ENCODE measurements around the gene NXF2. TPM values are rescaled to one million over a fixed set of nuclear protein-coding genes. Genes with fewer than 3 reads are reported as not detected.

Gene NXF2
- total and polyA plus RNA-seq, 12 donors = 0.24 to 0.32 TPM; not detected in 10

DNA sequence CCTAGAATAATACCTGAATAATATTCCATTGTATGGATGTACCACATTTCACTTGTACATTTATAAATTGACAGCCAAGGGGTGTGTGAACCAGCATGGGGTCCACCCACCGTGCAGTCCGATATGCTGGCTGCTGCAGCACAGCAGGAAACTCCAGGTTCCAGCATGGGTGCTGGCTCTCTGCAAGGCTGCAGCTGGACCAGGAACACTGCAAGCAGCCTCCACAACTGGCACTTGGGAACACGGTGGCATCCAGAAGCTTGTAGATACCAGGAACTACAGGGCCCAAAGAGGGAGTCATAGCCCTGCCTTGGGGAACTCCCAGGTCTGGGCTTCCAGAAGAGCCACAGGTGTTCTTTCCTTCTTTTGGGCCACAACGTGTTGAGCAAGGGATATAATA, 91.2 kb downstream of the NXF2 start:
- H3K27ac ChIP-seq = peak overlapping the region in 1 of 5 donors; percentile 52
- H3K4me3 ChIP-seq = no peak overlapping the region
- WGBS, 4 donors = 57 to 70% (median 66%) methylated on average over 4 of the region's 4 CpGs
- H3K27me3 ChIP-seq = peaks cover 13% of the 10 kb centered on the region
- H3K9me3 ChIP-seq (replicated peaks in 1 of 3) = no peaks in the 10 kb centered on the region
- peak in 1 of 7 donors; percentile 13 for DNase-seq
- H3K4me1 ChIP-seq (replicated peaks in 1 of 2) = no peaks in the 10 kb centered on the region
- no peaks in the 10 kb centered on the region for H3K36me3 ChIP-seq (replicated peaks in 1 of 2)
- TF ChIP-seq, protein P1, sequence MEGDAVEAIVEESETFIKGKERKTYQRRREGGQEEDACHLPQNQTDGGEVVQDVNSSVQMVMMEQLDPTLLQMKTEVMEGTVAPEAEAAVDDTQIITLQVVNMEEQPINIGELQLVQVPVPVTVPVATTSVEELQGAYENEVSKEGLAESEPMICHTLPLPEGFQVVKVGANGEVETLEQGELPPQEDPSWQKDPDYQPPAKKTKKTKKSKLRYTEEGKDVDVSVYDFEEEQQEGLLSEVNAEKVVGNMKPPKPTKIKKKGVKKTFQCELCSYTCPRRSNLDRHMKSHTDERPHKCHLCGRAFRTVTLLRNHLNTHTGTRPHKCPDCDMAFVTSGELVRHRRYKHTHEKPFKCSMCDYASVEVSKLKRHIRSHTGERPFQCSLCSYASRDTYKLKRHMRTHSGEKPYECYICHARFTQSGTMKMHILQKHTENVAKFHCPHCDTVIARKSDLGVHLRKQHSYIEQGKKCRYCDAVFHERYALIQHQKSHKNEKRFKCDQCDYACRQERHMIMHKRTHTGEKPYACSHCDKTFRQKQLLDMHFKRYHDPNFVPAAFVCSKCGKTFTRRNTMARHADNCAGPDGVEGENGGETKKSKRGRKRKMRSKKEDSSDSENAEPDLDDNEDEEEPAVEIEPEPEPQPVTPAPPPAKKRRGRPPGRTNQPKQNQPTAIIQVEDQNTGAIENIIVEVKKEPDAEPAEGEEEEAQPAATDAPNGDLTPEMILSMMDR (IDR thresholded peaks at IDR 0.05) = no peak
- TF ChIP-seq POLR2A (IDR thresholded peaks at IDR 0.05) = no peak
- intact Hi-C loops (cut with DNase I) = no loop called here

DNA sequence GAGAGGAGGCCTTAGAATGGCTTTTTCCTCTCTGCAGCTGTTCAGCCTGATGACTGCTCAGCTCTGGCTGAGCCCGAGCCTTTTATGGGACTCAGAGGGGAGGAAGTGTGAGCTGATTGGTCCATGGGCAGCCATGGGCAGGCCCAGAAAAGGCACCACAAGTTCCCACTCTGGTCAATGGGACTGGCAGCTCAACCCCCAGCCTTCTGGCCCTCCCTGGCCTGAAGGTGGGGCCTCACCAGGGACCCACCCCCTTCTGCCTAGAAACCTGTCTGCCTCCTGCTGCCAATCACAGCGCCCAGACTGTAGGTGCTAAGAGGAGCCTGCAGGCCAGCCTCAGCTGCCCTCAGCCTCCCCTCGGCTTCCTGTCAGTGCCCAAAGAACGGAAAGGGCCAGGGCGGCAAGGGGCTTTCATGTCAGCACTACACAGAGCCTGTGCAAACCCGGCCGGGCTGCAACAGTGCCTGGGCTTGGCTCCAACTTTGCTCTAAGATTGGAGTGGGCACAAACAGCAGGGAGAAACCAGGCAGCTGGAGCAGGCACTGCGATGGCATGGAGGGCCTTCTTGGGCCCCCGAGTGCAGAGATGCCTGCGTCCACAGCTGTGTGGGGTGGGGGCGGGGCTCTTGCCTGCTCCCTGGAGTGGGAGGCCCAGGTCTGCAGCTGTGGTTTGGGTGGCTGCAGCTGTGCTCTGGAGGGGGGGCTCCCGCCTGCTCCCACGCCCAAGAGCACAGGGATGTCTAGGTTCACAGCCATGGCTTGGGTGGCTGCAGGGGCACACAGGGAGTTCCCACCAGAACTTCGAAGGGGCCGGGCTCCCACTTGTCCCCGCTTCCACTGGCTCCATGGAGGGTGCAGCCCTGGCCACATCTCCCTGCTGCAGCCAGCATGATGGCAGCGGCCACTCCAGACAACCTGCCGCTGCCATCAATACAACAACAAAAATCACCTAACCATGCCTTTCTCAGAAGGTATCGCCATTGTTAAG, 92.6 kb downstream of the NXF2 start:
- peak overlapping the region in 1 of 5 donors; percentile 20 for H3K27ac ChIP-seq
- DNase-seq = peak in 2 of 7 donors; percentile 16 to 52
- no peak for TF ChIP-seq POLR2A (IDR thresholded peaks at IDR 0.05)
- TF ChIP-seq, protein P1 (IDR thresholded peaks at IDR 0.05) = no peak
- WGBS, 4 donors = 57 to 80% (median 67%) methylated on average over 5 to 19 of the region's 19 CpGs
- no peaks in the 10 kb centered on the region for H3K9me3 ChIP-seq (replicated peaks in 1 of 3)
- intact Hi-C loops (cut with DNase I) = no loop called here
- H3K4me3 ChIP-seq = no peak overlapping the region
- H3K36me3 ChIP-seq (replicated peaks in 1 of 2) = no peaks in the 10 kb centered on the region
- no peaks in the 10 kb centered on the region for H3K4me1 ChIP-seq (replicated peaks in 1 of 2)
- peaks cover 13% of the 10 kb centered on the region for H3K27me3 ChIP-seq

DNA sequence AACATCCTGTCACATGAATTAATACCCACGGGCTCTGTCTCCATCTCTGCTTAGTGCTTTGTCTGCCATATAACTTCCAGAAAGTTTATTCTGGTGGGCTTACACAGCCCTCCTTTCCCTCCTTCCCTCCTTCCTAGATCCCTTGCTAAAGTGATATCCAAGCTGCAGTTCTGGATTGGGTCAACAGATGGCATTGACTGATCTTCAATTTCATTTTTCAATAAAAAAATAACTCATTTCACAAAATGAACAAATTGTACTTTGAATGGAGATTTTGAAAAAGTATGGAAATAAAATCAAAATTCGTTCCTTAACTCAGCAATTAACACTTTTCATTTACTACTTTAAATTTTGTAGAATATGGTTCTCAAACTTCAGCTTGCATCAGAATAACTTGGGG, 94.9 kb downstream of the NXF2 start:
- no peak for TF ChIP-seq POLR2A (IDR thresholded peaks at IDR 0.05)
- TF ChIP-seq, protein P1 (IDR thresholded peaks at IDR 0.05) = peak in 2 of 6 experiments; percentile 8 to 26
- Histone ChIP-seq H3K9me3 (replicated peaks in 1 of 3) (no peaks in the 10 kb centered on the region), H3K4me1 (replicated peaks in 1 of 2) (no peaks in the 10 kb centered on the region), H3K36me3 (replicated peaks in 1 of 2) (no peaks in the 10 kb centered on the region), H3K27ac (no peak overlapping the region), H3K27me3 (peaks cover 27% of the 10 kb centered on the region), H3K4me3 (no peak overlapping the region)
- WGBS, 4 donors = 9 to 22% (median 21%) methylated on average over 2 of the region's 2 CpGs
- intact Hi-C loops (cut with DNase I) = no loop called here
- DNase-seq = no peak

DNA sequence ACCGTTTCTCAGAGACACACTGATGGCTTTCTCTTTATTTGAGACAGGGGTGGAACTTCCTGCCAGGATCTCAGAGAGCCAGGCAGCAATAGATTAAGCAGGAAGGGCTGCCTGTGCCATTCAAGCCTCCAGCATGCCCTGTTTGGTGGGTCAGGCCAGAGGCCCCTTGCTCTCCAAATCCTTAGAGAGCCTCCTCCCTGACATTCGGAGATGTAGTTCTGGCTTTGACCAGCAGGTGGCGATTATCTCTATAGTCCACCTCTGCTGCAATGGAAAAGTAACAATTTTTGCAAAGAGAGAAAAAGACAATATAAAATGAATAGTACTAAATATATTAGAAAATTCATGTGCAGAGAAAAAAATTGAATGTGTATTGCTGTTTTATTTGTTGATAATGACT, 98.9 kb downstream of the NXF2 start:
- Histone ChIP-seq H3K36me3 (replicated peaks in 1 of 2) (no peaks in the 10 kb centered on the region), H3K4me1 (replicated peaks in 1 of 2) (no peaks in the 10 kb centered on the region), H3K4me3 (no peak overlapping the region), H3K27me3 (peaks cover 14% of the 10 kb centered on the region), H3K27ac (no peak overlapping the region), H3K9me3 (replicated peaks in 1 of 3) (no peaks in the 10 kb centered on the region)
- DNase-seq = peak; percentile 38 to 87 (median 71)
- no peak for TF ChIP-seq POLR2A (IDR thresholded peaks at IDR 0.05)
- TF ChIP-seq, protein P1 (IDR thresholded peaks at IDR 0.05) = peak; percentile 35 to 86 (median 61)
- intact Hi-C loops (cut with DNase I) = no loop called here
- WGBS, 4 donors = 26 to 35% (median 27%) methylated on average over 3 of the region's 3 CpGs

Other genes with a start within 250 kb of the NXF2 start
- gene TCEAL2, start 121.5 kb upstream of the NXF2 start, total RNA-seq = 10 to 100 TPM in 1 of 9 donors, 1 to 10 TPM in 5, under 1 TPM in 2, not detected in 1; 0.68 to 10.9 (median 1.6) TPM
- 10 to 100 TPM; 12.8 to 43.5 (median 36.9) TPM for gene TCEAL2, start 121.5 kb upstream of the NXF2 start, polyA plus RNA-seq
- 1 to 10 TPM in 3 of 9 donors, under 1 TPM in 1, not detected in 5; 0.11 to 5.2 (median 2.9) TPM for gene TCEAL6, start 104.7 kb upstream of the NXF2 start, total RNA-seq
- gene TCEAL6, start 104.7 kb upstream of the NXF2 start, polyA plus RNA-seq = 10 to 100 TPM in 2 of 3 donors, 1 to 10 TPM in 1; 1.7 to 14.4 (median 13.1) TPM
- 10 to 100 TPM in 2 of 9 donors, 1 to 10 TPM in 6, under 1 TPM in 1; 0.69 to 16.4 (median 2.2) TPM for gene BEX5, start 91.2 kb upstream of the NXF2 start, total RNA-seq
- gene BEX5, start 91.2 kb upstream of the NXF2 start, polyA plus RNA-seq = 10 to 100 TPM in 1 of 3 donors, 1 to 10 TPM in 2; 7.6 to 14.1 (median 9.7) TPM
- under 1 TPM in 1 of 9 donors, not detected in 8; 0.40 TPM for gene TCP11X1, start 31.9 kb upstream of the NXF2 start, total RNA-seq
- gene TCP11X1, start 31.9 kb upstream of the NXF2 start, polyA plus RNA-seq = not detected
- under 1 TPM in 1 of 9 donors, not detected in 8; 0.06 TPM for gene NXF2B, start 192.8 kb downstream of the NXF2 start, total RNA-seq
- gene NXF2B, start 192.8 kb downstream of the NXF2 start, polyA plus RNA-seq = under 1 TPM in 2 of 3 donors, not detected in 1; 0.32 to 0.34 TPM
- gene TCP11X2, start 224.6 kb downstream of the NXF2 start, total RNA-seq = under 1 TPM in 1 of 9 donors, not detected in 8; 0.28 TPM
- gene TCP11X2, start 224.6 kb downstream of the NXF2 start, polyA plus RNA-seq = under 1 TPM in 1 of 3 donors, not detected in 2; 0.37 TPM